Right lobe of liver (tissue), 4 donors: Measurements from ENCODE around the gene LDHB.

Experiments
- POLR2A ChIP-seq: fragments of 450-650 bp; IDR thresholded peaks from one replicate; pipeline ENCODE4 v1.6.1; 2017; ENCODE audit warnings: antibody characterized with exemption, mild to moderate bottlenecking
- TF ChIP-seq, protein P1 (sequence below), 4 donors: fragments of 200-600 bp in 3 of 4; fragments of 450-650 bp in 1 of 4; IDR thresholded peaks; one replicate each; pipeline versions ENCODE4 v1.5.1 to v1.8.0; 2016 to 2022; ENCODE audit warnings: antibody characterized with exemption in 4 of 4, mild to moderate bottlenecking in 2 of 4
- donor health status: DM: no; HTN: no; CAD: no.
- donor health status: DM: no; HTN: no; CAD: no.
- donor health status: DM: no; HTN: yes; CAD: no.

GRCh38 chr12:21642707-21643389, 14.8 kb downstream of the LDHB start:
- TF ChIP-seq, protein P1, sequence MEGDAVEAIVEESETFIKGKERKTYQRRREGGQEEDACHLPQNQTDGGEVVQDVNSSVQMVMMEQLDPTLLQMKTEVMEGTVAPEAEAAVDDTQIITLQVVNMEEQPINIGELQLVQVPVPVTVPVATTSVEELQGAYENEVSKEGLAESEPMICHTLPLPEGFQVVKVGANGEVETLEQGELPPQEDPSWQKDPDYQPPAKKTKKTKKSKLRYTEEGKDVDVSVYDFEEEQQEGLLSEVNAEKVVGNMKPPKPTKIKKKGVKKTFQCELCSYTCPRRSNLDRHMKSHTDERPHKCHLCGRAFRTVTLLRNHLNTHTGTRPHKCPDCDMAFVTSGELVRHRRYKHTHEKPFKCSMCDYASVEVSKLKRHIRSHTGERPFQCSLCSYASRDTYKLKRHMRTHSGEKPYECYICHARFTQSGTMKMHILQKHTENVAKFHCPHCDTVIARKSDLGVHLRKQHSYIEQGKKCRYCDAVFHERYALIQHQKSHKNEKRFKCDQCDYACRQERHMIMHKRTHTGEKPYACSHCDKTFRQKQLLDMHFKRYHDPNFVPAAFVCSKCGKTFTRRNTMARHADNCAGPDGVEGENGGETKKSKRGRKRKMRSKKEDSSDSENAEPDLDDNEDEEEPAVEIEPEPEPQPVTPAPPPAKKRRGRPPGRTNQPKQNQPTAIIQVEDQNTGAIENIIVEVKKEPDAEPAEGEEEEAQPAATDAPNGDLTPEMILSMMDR (IDR thresholded peaks at IDR 0.05), result no peak
- no peak for TF ChIP-seq POLR2A
